ENCODE results near the gene A3GALT2. TPM values are rescaled to one million over a fixed set of nuclear protein-coding genes. Genes with fewer than 3 reads are reported as not detected.

Gene A3GALT2
- total and polyA plus RNA-seq, 7 experiments from 2014 or later = not detected

DNA sequence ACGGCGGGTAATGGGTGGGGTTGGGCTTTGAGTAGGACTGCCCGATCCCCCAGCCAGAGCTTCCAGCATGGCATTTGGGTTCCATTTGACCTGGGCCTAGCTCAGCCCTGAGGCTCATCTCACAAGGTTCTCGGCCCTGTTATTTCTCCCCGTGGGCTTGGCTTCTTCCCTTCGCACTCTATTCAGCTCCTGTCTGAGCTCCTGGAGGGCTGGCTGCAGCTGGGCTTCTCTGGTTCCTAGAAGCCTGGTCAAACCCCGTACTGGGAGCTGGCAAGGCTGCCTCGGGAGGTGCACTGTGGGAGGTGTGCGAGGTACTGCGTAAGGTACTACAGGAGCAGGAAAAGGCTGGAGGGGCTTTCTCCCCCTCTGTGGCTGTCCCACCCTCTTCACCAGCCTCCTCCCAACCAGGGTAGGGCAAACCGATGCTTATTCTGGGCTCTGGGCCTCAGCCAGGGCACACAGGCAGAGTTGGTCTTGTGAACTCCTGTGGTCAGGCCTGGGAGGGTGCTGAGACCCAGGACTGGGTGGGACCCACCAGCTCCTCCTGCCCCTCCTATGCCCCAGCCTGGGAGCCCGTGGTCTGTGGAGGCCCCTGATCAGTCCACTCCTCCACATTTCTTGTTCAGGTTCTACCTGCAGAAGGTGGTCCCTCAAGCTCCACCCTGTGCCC, 814 bp downstream of the A3GALT2 start:
- H3K9me3 Mint-ChIP-seq = no peaks in the 10 kb centered on the region
- POLR2A ChIA-PET = no interaction called here

DNA sequence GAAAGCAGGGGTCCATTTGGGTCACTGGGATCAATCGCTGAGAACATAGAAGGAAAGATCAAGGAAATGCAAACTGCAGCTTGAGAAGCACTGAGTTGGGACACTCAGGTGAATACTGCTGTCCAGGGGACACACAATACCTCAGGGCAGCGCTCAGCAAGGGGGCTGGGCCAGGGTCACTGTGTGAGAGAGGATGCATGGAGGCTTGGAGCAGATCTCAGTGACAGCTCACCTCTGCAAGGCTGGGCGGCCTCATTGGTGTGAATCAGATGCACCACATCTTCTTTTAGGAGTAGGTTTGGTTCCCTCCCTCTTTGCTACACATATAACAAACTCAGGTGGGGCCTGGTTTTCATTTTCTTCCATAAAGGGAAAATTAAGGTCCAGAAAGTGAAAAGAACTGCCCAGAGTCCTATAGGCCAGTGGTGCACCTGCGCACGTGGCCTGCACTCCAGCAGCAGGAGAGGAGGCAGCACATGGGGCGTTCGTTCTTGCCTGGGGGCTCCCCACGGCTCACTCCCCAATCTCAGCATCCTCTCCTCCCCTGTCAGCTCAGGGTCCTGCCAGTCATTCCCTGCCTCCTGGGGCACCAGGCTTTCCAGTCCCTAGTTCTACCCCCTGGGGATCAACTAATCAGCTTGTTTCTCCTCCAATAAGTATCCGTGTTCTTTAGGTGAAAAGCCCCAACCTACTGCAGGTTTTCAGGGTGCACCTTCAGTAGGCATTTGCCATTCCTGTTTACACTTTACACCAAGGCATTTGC, 1.5 kb downstream of the A3GALT2 start:
- no peaks in the 10 kb centered on the region for H3K4me1 ChIP-seq (ENCODE audit: control insufficient read depth in 2 of 2, insufficient read depth in 2 of 2, low read length in 2 of 2)
- ChIA-PET CTCF (interaction anchor here (1.1 kb wide), 1 partner anchor 24 kb away, joined by 3 read pairs; no protein-coding TSS in a partner anchor), POLR2A (no interaction called here)
- intact Hi-C loops (cut with micrococcal nuclease) = no loop called here
- no peak for ATAC-seq
- Mint-ChIP-seq H3K4me3 (no peak overlapping the region), H3K36me3 (peaks cover 0 to 4% (median 0%) of the 10 kb centered on the region in 5 donors), H3K9me3 (no peaks in the 10 kb centered on the region), H3K27me3 (peaks cover 0 to 12% (median 0%) of the 10 kb centered on the region in 5 donors), H3K27ac (peak overlapping the region in 1 of 9 donors; percentile 19), H3K4me1 (peaks cover 0 to 7% (median 4%) of the 10 kb centered on the region in 7 donors)
- H3K9me3 ChIP-seq (ENCODE audit: control insufficient read depth in 2 of 3, low read length in 3 of 3) = no peaks in the 10 kb centered on the region
- no peak overlapping the region for H3K27ac ChIP-seq (ENCODE audit: low read depth, low read length)
- no peak overlapping the region for H3K4me3 ChIP-seq (ENCODE audit: low read length)
- no peak for DNase-seq
- H3K36me3 ChIP-seq (ENCODE audit: control insufficient read depth in 2 of 3, insufficient read depth in 3 of 3, low read length in 3 of 3) = peaks cover 0 to 13% (median 3%) of the 10 kb centered on the region in 3 experiments
- H3K27me3 ChIP-seq (ENCODE audit: control insufficient read depth in 2 of 2, insufficient read depth in 2 of 2, low read length in 2 of 2) = no peaks in the 10 kb centered on the region

More for the DNA sequence above, 814 bp downstream of the A3GALT2 start:
- no peak overlapping the region for H3K4me3 Mint-ChIP-seq
- peaks cover 0 to 7% (median 4%) of the 10 kb centered on the region in 7 donors for H3K4me1 Mint-ChIP-seq
- Histone ChIP-seq H3K9me3 (ENCODE audit: control insufficient read depth in 2 of 3, low read length in 3 of 3) (no peaks in the 10 kb centered on the region), H3K27ac (ENCODE audit: low read depth, low read length) (no peak overlapping the region), H3K36me3 (ENCODE audit: control insufficient read depth in 2 of 3, insufficient read depth in 3 of 3, low read length in 3 of 3) (peaks cover 3 to 20% (median 6%) of the 10 kb centered on the region in 3 experiments), H3K4me1 (ENCODE audit: control insufficient read depth in 2 of 2, insufficient read depth in 2 of 2, low read length in 2 of 2) (no peaks in the 10 kb centered on the region), H3K4me3 (ENCODE audit: low read length) (no peak overlapping the region), H3K27me3 (ENCODE audit: control insufficient read depth in 2 of 2, insufficient read depth in 2 of 2, low read length in 2 of 2) (no peaks in the 10 kb centered on the region)
- CTCF ChIA-PET = interaction anchor here (0.5 kb wide), 1 partner anchor 22 kb away, joined by 5 read pairs; no protein-coding TSS in a partner anchor
- H3K36me3 Mint-ChIP-seq = peaks cover 0 to 8% (median 3%) of the 10 kb centered on the region in 5 donors
- H3K27me3 Mint-ChIP-seq = peaks cover 0 to 10% (median 0%) of the 10 kb centered on the region in 5 donors
- no peak overlapping the region for H3K27ac Mint-ChIP-seq
- ATAC-seq (no peak), DNase-seq (no peak)
- intact Hi-C loops (cut with micrococcal nuclease) = no loop called here

DNA sequence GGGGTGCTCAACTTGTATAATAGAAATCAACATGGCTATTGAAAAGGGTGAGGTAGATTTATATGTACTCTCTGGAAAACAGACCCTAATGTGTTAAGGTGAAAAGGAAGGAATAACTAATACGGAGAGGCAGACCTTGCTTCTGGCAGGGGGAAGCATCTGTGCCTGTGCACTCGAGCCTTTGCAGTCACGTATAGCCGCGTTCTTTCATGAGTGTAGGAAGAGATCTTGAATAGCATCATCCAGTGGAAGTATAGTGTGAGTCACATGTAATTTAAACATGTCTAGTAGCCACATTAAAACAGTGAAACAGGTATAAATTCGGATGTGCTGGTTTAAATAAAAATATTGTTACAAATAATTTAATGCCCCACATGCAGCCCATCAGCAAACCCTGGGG, 3.0 kb downstream of the A3GALT2 start:
- Mint-ChIP-seq H3K36me3 (peaks cover 0 to under 1% (median 0%) of the 10 kb centered on the region in 5 donors), H3K27me3 (peaks cover 0 to 12% (median 0%) of the 10 kb centered on the region in 5 donors), H3K9me3 (no peaks in the 10 kb centered on the region), H3K27ac (no peak overlapping the region), H3K4me3 (no peak overlapping the region), H3K4me1 (peaks cover 0 to 7% (median 4%) of the 10 kb centered on the region in 7 donors)
- DNase-seq (no peak), ATAC-seq (no peak)
- CTCF ChIA-PET = no interaction called here
- Histone ChIP-seq H3K4me3 (ENCODE audit: low read length) (no peak overlapping the region), H3K27ac (ENCODE audit: low read depth, low read length) (no peak overlapping the region), H3K27me3 (ENCODE audit: control insufficient read depth in 2 of 2, insufficient read depth in 2 of 2, low read length in 2 of 2) (no peaks in the 10 kb centered on the region), H3K36me3 (ENCODE audit: control insufficient read depth in 2 of 3, insufficient read depth in 3 of 3, low read length in 3 of 3) (no peaks in the 10 kb centered on the region), H3K4me1 (ENCODE audit: control insufficient read depth in 2 of 2, insufficient read depth in 2 of 2, low read length in 2 of 2) (no peaks in the 10 kb centered on the region), H3K9me3 (ENCODE audit: control insufficient read depth in 2 of 3, low read length in 3 of 3) (no peaks in the 10 kb centered on the region)
- intact Hi-C loops (cut with micrococcal nuclease) = no loop called here
- POLR2A ChIA-PET = no interaction called here

DNA sequence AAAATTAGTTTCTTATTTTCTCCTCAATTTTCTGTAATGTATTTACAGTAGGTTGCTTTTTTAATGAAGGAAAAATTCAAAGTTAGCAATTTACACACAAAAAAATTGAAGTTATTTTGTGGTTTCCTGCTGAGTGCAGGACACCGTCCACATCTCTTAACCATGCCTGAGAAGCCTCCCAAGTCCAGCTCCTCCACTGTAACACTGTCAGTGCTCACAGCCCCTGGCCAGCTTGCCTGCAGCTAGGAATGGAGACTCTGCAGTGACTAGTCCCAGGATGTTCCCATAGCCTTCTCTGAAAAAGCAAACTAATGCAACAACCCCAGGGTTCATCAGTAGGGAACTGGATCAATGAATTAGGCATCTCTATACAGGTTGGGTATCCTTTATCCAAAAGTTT, 3.5 kb downstream of the A3GALT2 start:
- H3K36me3 Mint-ChIP-seq = no peaks in the 10 kb centered on the region
- no peaks in the 10 kb centered on the region for H3K9me3 ChIP-seq (ENCODE audit: control insufficient read depth in 2 of 3, low read length in 3 of 3)
- H3K4me1 Mint-ChIP-seq = peaks cover 0 to 7% (median 3%) of the 10 kb centered on the region in 7 donors
- no peak overlapping the region for H3K27ac Mint-ChIP-seq
- no peaks in the 10 kb centered on the region for H3K9me3 Mint-ChIP-seq
- H3K27me3 Mint-ChIP-seq = peaks cover 0 to 12% (median 0%) of the 10 kb centered on the region in 5 donors
- no peak overlapping the region for H3K27ac ChIP-seq (ENCODE audit: low read depth, low read length)
- H3K27me3 ChIP-seq (ENCODE audit: control insufficient read depth in 2 of 2, insufficient read depth in 2 of 2, low read length in 2 of 2) = no peaks in the 10 kb centered on the region
- H3K4me3 ChIP-seq (ENCODE audit: low read length) = no peak overlapping the region
- H3K36me3 ChIP-seq (ENCODE audit: control insufficient read depth in 2 of 3, insufficient read depth in 3 of 3, low read length in 3 of 3) = no peaks in the 10 kb centered on the region
- no peak overlapping the region for H3K4me3 Mint-ChIP-seq
- CTCF ChIA-PET = no interaction called here
- POLR2A ChIA-PET = no interaction called here
- intact Hi-C loops (cut with micrococcal nuclease) = no loop called here
- no peak for ATAC-seq
- DNase-seq = no peak
- H3K4me1 ChIP-seq (ENCODE audit: control insufficient read depth in 2 of 2, insufficient read depth in 2 of 2, low read length in 2 of 2) = no peaks in the 10 kb centered on the region

DNA sequence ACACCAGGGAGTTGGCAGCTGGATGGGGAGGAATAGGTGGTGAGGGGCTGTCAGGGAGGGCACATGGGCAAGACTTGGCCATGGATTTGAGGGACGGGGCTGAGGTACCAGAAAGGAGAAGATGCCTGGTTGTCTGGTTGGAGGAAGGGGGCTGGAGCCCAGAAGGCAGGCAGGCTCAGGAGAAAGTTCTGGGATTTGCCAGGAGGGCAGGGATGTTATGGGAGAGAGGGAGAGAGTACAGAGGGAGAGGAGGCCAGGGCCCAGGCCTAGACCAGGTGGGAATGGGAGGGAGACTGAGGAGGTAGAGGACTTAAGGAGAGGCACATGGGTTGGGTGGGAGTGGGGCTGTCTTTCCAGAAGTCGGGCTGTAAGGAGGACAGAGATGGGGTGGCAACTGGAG, 4.3 kb downstream of the A3GALT2 start:
- Mint-ChIP-seq H3K9me3 (no peaks in the 10 kb centered on the region), H3K27ac (no peak overlapping the region), H3K36me3 (no peaks in the 10 kb centered on the region), H3K27me3 (peaks cover 0 to 12% (median 0%) of the 10 kb centered on the region in 5 donors), H3K4me3 (no peak overlapping the region), H3K4me1 (peaks cover 0 to 7% (median 3%) of the 10 kb centered on the region in 7 donors)
- DNase-seq (no peak), ATAC-seq (no peak)
- H3K27me3 ChIP-seq (ENCODE audit: control insufficient read depth in 2 of 2, insufficient read depth in 2 of 2, low read length in 2 of 2) = no peaks in the 10 kb centered on the region
- H3K4me3 ChIP-seq (ENCODE audit: low read length) = no peak overlapping the region
- H3K36me3 ChIP-seq (ENCODE audit: control insufficient read depth in 2 of 3, insufficient read depth in 3 of 3, low read length in 3 of 3) = no peaks in the 10 kb centered on the region
- intact Hi-C loops (cut with micrococcal nuclease) = no loop called here
- CTCF ChIA-PET = no interaction called here
- no peak overlapping the region for H3K27ac ChIP-seq (ENCODE audit: low read depth, low read length)
- POLR2A ChIA-PET = no interaction called here
- no peaks in the 10 kb centered on the region for H3K9me3 ChIP-seq (ENCODE audit: control insufficient read depth in 2 of 3, low read length in 3 of 3)
- H3K4me1 ChIP-seq (ENCODE audit: control insufficient read depth in 2 of 2, insufficient read depth in 2 of 2, low read length in 2 of 2) = no peaks in the 10 kb centered on the region

DNA sequence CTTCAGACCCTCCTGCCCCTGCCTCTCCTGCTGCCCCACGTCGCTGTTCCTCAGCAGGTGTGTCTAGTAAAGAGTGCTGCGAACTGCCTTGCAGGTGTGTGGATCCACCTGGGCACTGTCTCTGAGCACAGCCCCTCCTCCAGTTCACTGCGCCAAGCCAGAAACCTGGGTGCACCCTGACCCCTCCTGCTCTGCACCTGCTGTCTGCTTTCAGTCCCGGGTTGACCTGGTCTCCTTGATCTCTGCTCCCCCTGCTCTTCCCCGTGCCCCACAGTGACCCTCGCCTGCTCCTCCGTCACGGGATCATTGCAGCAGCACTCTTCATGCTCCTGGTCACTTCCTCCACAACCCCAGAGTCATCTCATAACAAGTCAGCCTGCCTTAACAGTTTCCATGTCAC, 6.5 kb downstream of the A3GALT2 start:
- Histone ChIP-seq H3K27ac (ENCODE audit: low read depth, low read length) (no peak overlapping the region), H3K36me3 (ENCODE audit: control insufficient read depth in 2 of 3, insufficient read depth in 3 of 3, low read length in 3 of 3) (no peaks in the 10 kb centered on the region), H3K4me3 (ENCODE audit: low read length) (no peak overlapping the region), H3K9me3 (ENCODE audit: control insufficient read depth in 2 of 3, low read length in 3 of 3) (no peaks in the 10 kb centered on the region), H3K27me3 (ENCODE audit: control insufficient read depth in 2 of 2, insufficient read depth in 2 of 2, low read length in 2 of 2) (no peaks in the 10 kb centered on the region), H3K4me1 (ENCODE audit: control insufficient read depth in 2 of 2, insufficient read depth in 2 of 2, low read length in 2 of 2) (no peaks in the 10 kb centered on the region)
- POLR2A ChIA-PET = no interaction called here
- CTCF ChIA-PET = no interaction called here
- no peaks in the 10 kb centered on the region for H3K36me3 Mint-ChIP-seq
- H3K4me1 Mint-ChIP-seq = peaks cover 0 to 7% (median 4%) of the 10 kb centered on the region in 7 donors
- H3K4me3 Mint-ChIP-seq = no peak overlapping the region
- no peak overlapping the region for H3K27ac Mint-ChIP-seq
- no peak for DNase-seq
- H3K27me3 Mint-ChIP-seq = peaks cover 0 to 12% (median 0%) of the 10 kb centered on the region in 5 donors
- no peak for ATAC-seq
- peaks cover 0 to 4% (median 0%) of the 10 kb centered on the region in 11 donors for H3K9me3 Mint-ChIP-seq
- intact Hi-C loops (cut with micrococcal nuclease) = no loop called here
